GM20431 (cell line): ENCODE measurements around the gene AFF2.
"Not testable (repeated sequence)": the region's sequence is repeated elsewhere in the genome, so short reads cannot be mapped to it uniquely, and the experiment has no call there.

Source experiments
- in situ Hi-C: fragments of 300-500 bp; cut with MseI, MboI; formaldehyde crosslinking; loops from one replicate; pipeline ENCODE4 v1.15.0; 2020; ENCODE audit warnings: low sequenced_read_pairs; ENCODE audit not compliant: unreplicated experiment

AFF2 gene

DNA sequence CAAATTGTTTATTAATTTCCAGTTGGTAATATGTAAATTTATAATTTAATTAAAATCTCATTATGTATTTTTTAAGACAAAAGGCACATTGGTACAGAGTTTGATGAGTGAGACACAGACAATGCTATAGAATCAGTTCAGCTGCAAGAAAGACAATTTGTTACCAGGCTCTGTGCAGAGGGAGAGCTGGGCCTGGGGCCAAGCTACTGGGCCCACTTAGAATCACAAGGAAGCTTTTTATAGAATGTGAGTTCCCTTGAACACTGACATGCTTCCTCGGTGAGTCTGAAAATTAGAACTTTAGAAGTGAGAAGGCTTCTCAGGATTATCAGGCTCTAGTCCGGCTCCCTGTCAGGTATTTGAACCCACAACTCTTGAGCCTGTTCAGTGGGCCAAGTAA lies 129.0 kb downstream of the AFF2 start:
- in situ Hi-C loops: no loop called here

DNA sequence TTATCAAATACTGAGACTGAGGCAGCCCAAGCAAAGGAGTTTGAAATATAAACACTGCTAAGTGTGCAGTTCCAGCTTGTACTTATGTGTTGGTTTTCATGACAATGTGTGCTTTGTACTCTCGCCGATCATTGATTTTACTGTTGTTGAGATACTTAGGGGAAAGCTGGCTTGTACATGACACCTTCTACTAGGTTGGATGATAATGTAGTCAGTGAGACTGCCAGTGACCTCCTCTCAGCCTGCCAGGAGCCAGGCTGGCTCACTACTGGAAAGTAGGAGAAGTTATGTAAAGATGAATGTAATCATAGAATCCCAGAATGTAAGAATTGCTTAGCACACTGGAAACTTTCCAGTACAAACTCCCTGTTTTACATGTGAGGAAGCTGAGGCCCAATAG lies 132.0 kb downstream of the AFF2 start:
- in situ Hi-C loops: no loop called here

DNA sequence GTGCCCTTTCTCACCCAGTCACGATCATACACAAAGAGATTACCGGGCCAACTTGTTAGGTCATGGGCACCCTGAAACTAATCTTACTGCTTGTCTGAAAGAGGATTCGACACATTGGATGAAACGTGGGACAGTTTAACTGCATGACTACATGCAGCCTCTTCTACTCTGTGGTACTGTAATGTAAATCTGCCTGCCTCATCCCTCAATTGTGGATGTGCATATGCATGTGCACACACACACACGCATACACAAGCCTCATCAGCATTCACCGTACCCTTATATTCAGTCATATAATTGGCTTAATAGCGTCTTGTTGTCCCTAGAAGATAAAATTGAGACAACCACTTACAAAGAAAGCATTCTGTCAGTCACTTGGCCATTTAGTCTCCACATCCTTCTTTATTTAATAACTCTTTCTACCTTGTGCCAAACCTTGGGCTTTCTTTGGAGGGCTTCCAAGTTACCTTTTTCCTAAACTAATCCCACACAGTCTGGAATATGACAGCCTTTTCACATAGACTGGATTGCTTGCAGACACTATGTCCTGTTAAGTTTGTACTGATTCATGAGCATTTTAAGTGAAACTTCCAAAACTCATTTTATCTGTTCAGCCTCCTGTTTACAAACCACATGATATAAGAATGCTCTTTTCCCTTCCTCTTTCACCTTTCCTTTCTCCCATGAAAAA lies 132.9 kb downstream of the AFF2 start:
- in situ Hi-C loops: no loop called here

DNA sequence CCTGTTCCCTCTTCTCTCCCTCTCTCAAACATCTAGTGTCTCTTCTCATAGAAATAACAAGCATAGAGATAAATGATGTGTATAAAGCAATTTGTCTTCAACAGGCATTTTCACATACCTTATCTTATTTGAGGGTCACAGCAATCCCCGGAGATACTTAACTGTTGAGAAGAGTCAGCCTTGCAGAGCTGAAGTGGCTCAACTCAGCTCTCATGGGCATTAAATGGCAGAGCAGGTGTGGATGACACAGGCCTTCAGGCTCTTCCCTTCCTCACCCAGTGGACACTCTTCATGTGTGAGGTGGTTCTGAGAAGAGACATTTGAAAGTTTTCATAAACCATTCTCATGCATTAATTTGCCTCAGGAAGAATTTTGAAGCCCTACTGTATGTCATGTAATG lies 134.2 kb downstream of the AFF2 start:
- in situ Hi-C loops: no loop called here

DNA sequence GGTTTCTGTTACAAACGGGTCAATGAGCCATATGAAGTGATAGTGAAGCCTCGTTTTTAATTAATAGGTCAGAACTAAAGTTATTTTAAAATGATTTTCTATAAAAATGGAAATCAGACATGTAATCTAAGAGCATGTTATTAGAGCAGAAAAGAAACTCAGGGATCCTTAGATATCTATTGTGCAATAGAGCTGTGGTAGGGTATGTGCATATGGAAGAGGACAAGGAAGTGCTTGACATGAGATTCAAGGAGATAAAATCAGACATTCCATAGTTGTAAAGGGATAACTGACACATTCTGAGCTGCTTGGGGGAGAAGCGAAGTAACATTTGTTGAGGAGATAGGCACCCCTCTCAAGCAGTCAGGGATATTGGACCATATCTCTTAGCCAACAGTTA lies 143.0 kb downstream of the AFF2 start:
- in situ Hi-C loops: no loop called here

DNA sequence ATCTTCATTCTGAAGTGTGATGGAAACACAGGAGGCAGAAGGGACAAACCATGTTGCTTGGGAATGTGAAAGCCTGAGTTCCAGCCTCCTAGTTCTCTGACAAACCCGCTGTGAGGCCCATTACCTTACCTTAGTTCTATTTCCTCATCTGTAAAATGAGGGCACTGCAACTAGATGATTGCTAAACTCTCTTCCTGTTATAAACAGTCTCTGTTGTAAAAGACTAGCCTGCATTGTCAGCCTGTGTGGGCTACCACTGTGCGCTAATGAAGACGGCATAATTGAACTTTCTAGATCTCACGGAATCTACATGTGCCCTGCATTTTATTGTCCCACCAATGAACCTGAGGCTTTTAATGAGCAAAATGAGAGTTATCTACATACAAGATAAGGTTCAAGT lies 147.2 kb downstream of the AFF2 start:
- in situ Hi-C loops: no loop called here

DNA sequence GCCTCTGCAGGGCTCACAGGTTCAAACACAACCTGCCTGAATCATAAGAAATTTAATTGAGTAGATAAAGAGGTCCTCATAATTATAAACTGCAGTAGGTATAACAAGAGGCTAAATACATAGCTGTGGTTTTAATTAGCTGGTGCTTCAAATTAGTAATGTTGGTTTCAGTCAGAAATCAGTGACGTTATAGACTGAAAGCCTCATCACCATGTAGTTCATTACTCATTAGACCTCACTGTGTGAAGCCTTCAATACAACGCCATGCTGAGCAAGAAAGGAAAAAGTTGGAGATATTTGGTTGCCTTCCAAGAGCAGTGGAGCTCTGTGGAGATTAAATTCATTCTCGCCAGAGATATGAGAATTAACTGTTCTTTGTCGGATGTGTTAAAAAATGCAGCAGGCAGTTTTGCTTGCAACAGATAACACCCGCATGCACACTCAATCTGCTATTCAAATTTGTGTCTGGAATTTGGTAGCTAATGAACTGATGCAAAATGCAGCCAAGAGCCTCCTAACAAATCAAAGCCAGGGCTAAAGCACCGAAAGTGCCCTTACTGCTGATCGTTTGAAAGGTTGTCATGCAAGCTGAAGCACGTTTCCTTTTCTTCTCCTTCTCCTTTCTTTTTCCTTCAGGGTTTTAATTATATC lies 148.9 kb downstream of the AFF2 start:
- in situ Hi-C loops: no loop called here

DNA sequence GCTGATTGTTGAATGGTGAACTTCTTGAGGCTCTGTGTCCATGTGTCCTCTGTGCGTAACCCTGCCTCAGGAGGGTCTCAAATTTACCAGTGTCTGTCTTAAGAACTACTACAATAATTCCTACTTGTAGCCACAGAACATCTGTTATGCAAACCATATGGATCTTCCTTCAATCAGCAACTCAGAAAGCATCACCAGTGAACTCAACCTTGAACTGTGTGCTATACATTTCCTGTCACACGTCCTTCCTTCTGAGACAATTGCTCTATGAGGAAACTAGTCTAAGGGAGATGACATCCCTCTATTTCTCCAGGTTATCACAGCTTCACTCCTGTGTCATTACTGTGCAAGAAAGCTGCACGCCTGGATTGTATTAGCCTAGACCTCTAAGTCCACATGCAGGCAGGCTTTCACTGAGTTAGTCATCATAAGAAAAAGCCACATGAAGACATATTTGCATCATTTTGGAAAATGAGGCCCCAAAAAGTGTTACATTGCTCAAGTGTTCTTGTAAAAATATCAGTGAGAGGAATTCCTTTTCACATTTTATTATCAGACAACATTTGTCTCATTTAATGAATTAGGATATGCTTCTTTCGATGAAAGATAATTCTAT lies 157.8 kb downstream of the AFF2 start:
- in situ Hi-C loops: no loop called here

DNA sequence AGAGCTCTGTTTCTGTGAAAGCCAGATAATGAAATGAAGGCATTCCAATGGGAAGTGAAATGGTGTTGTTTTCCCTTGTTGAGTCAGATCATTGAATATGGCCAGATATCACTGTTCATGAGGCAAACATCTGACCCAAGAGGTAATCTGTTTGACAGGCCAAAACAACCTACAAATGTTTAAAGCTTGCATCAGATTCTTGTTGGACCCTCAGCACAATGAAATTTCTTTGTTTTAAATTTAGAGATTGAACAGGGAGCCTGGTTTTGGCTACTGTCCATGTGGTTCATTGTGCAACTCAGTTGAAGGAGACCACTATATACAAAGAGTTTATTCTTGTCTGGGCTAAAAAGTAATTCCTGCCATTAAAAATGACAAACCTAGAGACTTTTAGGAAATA lies 159.1 kb downstream of the AFF2 start:
- in situ Hi-C loops: no loop called here

DNA sequence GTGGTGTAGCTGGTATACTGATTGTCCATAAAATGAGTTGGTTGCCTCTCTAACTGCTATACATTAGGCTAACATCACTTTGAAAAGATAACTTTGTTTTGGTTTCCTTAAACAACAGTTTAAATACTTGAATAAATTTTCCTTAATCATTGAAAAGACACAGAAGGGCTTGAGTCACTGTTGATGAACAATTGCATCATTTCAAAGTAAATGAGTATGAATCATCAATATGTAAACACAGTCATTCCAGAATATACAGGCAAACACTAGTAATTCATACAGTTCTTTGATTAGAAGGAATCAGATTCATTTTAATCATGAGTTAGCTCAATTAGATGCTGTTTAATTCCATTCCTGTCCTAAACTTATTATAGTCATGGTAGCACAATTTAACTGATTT lies 160.6 kb downstream of the AFF2 start:
- in situ Hi-C loops: no loop called here

DNA sequence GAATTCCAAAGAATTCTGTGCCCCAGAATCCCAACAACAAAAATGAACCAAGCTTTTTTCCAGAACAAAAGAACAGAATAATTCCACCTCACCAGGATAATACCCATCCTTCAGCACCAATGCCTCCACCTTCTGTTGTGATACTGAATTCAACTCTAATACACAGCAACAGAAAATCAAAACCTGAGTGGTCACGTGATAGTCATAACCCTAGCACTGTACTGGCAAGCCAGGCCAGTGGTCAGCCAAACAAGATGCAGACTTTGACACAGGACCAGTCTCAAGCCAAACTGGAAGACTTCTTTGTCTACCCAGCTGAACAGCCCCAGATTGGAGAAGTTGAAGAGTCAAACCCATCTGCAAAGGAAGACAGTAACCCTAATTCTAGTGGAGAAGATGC lies 161.6 kb downstream of the AFF2 start:
- in situ Hi-C loops: no loop called here

DNA sequence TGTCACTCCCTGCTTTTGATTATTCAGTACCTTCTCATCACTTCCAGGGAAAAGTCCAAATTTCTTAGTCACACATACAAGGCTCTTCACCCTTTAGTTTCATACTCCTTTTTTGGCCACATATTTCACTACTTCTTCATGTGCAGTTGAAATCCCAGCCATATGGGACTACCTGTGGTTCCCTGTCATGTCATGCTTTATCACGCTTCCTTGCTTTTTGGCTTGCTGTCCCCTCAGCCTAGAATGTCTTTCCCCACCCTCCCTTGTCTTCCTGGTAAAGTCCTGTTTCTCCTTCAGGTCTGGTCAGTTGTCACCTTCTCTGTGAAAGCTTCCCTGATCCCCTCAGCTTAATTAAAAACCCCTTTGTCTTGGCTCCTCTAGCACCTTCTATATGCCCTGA lies 163.8 kb downstream of the AFF2 start:
- in situ Hi-C loops: no loop called here

DNA sequence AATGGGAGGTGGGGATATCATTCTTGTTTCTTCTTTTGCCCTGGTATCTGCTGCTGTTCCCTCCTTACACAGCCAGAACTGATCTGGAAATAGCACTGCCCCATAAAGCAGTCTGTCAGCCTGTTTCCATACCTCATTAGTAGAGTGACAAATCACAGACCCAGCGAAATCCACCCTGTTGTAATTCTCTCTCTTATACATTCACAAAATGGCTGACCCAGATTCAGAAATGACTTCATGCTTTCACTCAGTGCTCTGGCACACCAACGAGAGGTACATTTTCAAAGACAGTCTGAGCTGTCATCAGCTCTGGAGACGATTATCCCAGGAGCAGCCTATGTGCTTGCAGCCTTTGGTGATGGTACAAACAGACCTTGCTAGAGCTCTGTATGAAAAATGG lies 164.6 kb downstream of the AFF2 start:
- in situ Hi-C loops: no loop called here

DNA sequence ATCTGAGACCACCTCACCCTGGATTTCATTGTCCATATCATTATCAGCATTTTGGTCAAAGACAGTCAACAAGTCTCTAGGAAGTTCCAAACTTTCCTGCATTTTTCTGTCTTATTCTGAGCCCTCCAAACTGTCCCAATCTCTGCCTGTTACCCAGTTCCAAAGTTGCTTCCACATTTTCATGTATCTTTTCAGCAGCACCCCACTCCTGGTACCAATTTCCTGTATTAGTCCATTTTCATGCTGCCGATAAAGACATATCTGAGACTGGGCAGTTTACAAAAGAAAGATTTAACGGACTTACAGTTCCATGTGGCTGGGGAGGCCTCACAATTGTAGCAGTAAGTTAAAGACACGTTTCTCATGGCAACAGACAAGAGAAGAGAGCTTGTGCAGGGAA lies 168.8 kb downstream of the AFF2 start:
- in situ Hi-C loops: not testable (repeated sequence)

DNA sequence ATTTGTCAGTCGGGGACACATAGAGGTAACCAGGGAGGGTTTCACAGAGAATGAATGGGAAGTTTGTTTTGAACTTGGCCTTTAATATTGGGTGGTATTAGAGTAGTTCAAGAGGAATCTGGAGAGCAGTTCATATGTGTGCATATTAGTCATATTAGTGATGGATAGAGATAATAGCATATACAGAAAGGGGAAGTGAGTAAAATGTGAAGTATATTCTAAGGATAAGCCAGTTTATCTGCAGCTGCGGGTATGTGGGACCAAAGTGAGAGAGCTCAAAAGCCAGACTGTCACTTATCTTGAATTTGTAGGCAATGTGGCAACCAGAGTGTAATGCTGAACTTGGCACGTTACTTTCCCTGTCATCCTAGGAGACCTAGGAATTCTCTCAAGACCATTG lies 169.9 kb downstream of the AFF2 start:
- in situ Hi-C loops: no loop called here

DNA sequence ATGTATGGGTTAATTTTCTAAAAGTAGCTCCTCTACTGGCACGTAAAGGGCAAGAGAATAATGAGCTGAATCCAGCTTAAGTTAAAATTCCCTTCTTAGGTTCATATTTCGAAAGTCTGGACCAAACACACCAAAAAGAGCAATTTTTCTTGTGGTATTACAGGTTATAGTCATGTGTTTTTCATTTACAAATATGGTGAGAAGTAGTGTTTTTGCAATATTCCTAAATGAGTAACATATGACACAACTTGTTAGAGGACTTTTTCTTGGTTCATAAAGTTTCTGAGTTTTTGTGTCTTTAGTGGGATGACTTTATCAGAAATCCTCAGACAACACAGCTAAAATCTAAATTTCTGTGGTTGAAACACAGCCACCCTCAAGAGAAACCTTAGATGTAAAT lies 172.1 kb downstream of the AFF2 start:
- in situ Hi-C loops: no loop called here

DNA sequence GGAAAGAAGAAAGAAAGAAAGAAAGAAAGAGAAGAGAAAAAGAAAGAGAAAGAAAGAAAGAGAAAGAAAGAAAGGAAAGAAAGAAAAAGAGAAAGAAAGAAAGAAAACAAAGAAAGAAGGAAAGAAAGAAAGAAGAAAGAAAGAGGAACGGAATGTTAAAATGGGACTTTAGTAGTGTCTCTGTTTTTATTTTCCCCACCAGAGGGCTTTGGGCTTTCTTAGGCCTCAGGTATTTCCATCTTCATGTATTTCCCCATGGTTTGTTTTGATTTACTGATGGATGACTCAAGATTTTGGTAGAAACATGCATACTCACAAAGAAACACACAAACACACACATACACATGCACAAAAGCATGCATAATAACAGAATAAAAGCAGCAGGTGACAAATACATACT lies 181.2 kb downstream of the AFF2 start:
- in situ Hi-C loops: no loop called here

DNA sequence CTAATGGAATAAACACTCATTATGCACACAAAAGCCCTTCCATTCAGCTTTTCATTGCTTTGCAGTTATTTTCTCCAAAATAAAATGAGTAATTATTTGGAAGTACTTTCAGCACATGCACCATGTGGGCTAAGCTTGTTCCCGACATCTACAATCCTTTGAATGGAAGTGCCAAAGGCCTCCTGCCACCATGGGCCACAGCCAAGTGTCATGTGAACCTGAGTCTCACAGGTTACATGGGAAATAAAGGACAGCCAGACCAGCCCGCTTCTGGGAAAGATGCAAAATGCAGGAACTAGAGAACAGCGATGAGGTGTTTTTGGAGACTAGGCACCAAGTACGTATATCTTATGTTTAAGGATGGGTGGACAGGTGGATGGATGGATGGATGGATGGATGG lies 181.8 kb downstream of the AFF2 start:
- in situ Hi-C loops: no loop called here

DNA sequence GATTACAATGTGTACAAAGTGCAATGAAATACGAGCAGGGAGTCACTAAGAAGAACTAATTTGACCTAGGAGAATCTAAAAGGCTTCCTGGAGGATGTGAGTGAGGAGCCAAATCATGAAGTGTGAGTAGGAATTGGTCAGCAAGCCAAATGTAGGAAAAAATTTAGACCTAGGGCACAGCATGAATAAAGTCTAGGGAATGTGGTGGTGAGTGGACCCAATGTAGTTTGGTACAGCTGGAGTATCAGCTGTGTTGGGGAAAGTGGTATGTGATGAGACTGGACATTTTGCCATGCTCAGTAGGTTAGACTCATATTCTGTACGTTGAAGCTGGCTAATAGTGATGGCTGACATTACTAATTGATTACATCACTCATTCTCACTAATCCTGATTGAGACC lies 191.0 kb downstream of the AFF2 start:
- in situ Hi-C loops: no loop called here

DNA sequence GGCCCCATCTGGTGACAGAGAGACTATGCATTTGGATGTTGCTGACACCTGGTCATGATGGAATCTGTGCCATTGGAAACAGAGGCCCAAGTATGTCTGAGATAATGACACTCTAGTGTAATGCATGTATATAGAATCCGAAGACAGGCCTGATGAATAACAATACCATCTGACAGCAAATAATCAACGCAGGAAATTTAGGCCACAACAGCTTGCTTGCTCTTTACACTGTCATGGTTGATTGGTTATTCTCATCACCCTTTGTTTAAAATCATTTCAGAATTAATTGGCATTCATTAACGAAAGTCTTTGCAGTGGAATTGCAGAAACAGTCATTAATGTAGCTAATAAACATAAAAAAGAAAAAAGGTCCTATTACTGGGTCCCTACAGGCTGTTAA lies 194.8 kb downstream of the AFF2 start:
- in situ Hi-C loops: no loop called here

DNA sequence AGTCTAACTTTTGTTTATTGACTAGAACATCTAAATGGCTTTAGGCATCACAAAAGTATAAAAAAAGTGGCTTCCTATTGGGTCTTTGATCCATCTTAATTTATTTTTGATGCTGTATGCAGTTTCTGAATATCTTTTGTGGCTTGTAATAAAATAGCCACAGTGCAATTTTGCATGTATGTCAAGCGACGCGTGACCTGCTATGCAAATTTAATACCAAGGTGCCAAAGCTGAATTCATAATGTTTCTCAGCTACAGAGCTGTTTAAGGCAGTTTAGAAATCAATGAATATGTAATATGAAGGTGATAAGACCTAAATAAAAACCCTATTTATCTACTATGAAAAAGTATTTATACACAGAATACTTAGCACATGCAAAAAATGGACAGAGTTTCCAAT lies 197.8 kb downstream of the AFF2 start:
- in situ Hi-C loops: no loop called here

DNA sequence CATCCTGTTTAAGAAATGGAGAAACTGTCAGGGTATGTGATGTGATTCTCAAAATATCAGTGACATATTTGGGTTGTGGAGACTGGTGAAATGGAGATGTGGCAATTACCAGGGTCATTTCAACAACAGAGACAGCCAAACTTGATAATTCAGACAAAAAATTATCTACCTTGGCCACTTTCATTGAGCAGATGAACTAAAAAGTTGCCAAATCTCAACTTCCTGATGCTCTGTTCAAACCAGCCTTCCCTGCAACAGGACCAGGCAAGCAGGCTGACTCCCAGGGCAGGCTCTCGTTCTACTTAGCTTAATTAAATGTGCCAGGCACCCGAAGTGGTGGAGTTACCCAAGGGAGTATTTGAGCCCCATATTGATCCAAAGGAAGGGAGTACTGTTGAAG lies 199.6 kb downstream of the AFF2 start:
- in situ Hi-C loops: no loop called here
